A204.1 (cell line): ENCODE data around the gene SRRM1.
"Not testable (repeated sequence)": the region's sequence is repeated elsewhere in the genome, so short reads cannot be mapped to it uniquely, and the experiment has no call there.

ENCODE experiments used
- FAIRE-seq: peaks from 2 replicates; lab custom pipeline; 2012; peaks lifted over from hg19 to GRCh38; lab: Jason Lieb, UNC

SRRM1 gene

DNA sequence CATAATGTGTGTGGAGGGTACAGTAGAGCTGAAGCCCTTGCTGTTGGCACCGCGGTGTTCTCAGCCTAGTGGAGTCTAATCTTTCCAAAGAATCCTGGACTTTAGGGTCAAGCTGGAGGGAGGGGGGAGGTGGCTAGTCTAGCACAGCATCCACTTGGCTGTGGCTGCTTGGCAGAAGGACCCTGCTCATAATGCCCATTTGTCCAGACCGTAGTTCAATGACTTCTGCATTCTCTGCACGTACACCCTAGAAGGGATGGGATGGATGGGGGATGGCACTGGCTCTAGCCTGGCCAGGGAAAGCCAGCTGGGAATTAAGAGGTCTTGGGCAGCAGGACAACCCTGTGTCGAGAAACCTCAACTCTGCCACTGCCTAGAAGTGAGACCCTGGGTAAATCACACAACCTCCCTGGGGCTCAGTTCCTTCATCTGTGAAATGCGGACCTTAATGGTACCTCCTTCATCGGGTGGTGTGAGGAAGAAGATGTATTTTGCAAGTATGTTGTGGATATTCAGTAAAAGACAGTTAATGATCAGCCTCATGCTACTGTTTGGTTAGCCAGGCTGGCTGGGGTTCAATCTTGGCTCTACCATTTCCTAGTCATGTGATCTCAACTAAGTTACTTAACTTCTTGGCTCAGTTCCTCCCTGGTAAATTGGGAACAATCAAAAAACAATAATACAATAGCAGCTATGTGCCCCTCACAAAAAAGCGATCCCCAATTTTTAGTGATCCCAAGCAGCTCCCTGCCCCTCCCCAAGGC, 75.0 kb downstream of the SRRM1 start:
- FAIRE-seq = no peak

DNA sequence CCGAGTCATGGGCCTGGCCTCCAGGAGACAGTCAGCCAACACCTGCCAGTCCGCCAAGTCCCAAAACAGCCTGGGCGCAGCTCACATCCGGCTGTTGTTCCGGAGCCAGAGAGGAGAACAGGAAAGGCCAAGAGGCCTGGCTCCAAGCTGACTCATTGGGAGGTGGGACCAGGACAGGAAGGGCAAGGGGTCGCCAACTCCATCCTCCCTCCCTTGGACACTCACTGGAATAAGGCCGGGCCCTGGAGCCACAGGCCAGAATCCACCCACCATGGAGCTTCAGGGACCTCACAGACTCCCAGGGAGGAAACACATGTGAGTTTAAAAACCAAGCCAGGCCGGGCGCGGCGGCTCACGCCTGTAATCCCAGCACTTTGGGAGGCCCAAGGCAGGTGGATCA, 77.0 kb downstream of the SRRM1 start:
- no peak for FAIRE-seq

DNA sequence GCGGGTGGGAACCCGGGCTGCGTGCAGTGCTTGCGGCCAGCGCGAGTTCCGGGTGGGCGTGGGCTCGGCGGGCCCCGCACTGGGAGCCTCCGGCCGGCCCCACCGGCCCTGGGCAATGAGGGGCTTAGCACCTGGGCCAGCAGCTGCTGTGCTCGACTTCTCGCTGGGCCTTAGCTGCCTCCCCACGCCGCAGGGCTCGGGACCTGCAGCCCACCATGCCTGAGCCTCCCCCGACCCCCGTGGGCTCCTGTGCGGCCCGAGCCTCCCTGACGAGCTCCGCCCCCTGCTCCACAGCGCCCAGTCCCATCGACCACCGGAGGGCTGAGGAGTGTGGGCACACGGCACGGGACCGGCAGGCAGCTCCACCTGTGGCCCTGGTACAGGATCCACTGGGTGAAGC, 78.4 kb downstream of the SRRM1 start:
- FAIRE-seq = no peak

DNA sequence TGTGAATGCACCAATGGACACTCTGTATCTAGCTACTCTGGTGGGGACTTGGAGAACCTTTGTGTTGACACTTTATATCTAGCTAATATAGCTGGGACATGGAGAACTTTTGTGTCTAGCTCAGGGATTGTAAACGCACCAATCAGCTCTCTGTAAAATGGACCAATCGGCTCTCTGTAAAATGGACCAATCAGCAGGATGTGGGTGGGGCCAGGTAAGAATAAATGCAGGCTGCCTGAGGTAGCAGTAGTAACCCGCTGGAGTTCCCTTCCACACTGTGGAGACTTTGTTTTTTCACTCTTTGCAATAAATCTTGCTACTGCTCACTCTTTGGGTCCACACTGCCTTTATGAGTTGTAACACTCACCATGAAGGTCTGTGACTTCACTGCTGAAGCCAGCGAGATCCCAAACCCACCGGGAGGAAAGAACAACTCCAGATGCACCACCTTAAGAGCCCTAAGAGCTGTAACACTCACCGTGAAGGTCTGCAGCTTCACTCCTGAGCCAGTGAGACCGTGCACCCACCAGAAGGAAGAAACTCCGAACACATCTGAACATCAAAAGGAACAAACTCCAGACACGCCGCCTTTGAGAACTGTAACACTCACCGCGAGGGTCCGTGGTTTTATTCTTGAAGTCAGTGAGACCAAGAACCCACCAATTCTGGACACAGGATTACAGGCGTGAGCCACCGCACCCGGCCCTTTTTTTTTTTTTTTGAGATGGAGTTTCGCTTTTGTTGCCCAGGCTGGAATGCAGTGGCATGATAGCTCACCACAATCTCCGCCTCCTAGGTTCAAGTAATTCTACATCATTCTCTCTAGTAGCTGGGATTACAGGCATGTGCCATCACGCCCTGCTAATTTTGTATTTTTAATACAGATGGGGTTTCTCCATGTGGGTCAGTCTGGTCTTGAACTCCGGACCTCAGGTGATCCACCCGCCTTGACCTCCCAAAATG, 79.3 kb downstream of the SRRM1 start:
- FAIRE-seq = not testable (repeated sequence)
